HCT116 (cell line): ENCODE measurements around the gene DMKN. TPM values are rescaled to one million over a fixed set of nuclear protein-coding genes. Genes with fewer than 3 reads are reported as not detected.

ENCODE experiments used
- ATAC-seq: fragments of 200-7000 bp; cut with Tn5 transposase; 2 replicates; pipeline ENCODE4 v1.9.1; 2020; ENCODE audit warnings: mild to moderate bottlenecking, moderate library complexity
- BruUV-seq: library from RNA; stranded (reverse); fragments of 400-500 nt; replicated peaks from 2 replicates; lab custom pipeline; 2021; lab: Mats Ljungman, UMichigan
- CTCF ChIA-PET: fragments of 300-600 bp; sonication (Branson Sonifier 250); formaldehyde crosslinking; loops from one replicate; lab custom pipeline; 2021; ENCODE audit warnings: antibody characterized with exemption; lab: Charles Lee
- POLR2A ChIA-PET: fragments of 300-600, 350-600 bp; sonication (Branson Sonifier 250); formaldehyde crosslinking; loops from one replicate; lab custom pipeline; 2021; ENCODE audit warnings: antibody characterized with exemption; lab: Charles Lee
- RAD21 ChIA-PET, 2 experiments: fragments of 300-600 bp; sonication (Branson Sonifier 250); formaldehyde crosslinking; loops; one replicate each; lab custom pipeline; 2023; ENCODE audit warnings: low total read pairs in 2 of 2; ENCODE audit not compliant: uncharacterized antibody in 2 of 2, unreplicated experiment in 2 of 2, low non-redundant PET in 1 of 2; lab: Charles Lee
- DNase-seq: peaks from one replicate; pipeline ENCODE4 v3.0.0-alpha.2; 2010; ENCODE audit warnings: low read depth, low spot score
- H2AFZ ChIP-seq: fragments of 200-600 bp; shearing (Covaris generic), sonication (generic); 2 replicates; pipeline ENCODE4 v1.6.1; 2017; ENCODE audit warnings: low read depth, mixed run types, mixed read lengths, antibody characterized with exemption, low read length; ENCODE audit not compliant: poor library complexity, severe bottlenecking
- H3K27ac ChIP-seq: 2 replicates; pipeline ENCODE4 v1.5.1; 2012; ENCODE audit warnings: low read depth, low read length
- H3K27me3 ChIP-seq: fragments of 200-600 bp; sonication (generic); 2 replicates; pipeline ENCODE4 v1.6.1; 2016; ENCODE audit warnings: mixed run types, low read length, mixed read lengths; ENCODE audit not compliant: insufficient read depth
- H3K36me3 ChIP-seq, 2 experiments: fragments of 200-500 bp in 1 of 2; fragments of 200-600 bp in 1 of 2; sonication (Bioruptor generic) in 1 of 2; sonication (generic) in 1 of 2; 2 replicates each; pipeline versions ENCODE4 v1.5.1 to v1.6.1; 2014 to 2016; ENCODE audit warnings: low read length in 2 of 2, inconsistent platforms in 1 of 2, mixed read lengths in 1 of 2, mixed run types in 1 of 2; ENCODE audit not compliant: insufficient read depth in 2 of 2, control insufficient read depth in 1 of 2
- H3K4me1 ChIP-seq, 2 experiments: fragments of 200-600 bp in 1 of 2; sonication (generic) in 1 of 2; 2 replicates each; pipeline versions ENCODE4 v1.5.1 to v1.6.1; 2012 to 2017; ENCODE audit warnings: low read length in 2 of 2, inconsistent platforms in 1 of 2, mild to moderate bottlenecking in 1 of 2, mixed read lengths in 1 of 2, mixed run types in 1 of 2, moderate library complexity in 1 of 2; ENCODE audit not compliant: insufficient read depth in 2 of 2, control insufficient read depth in 1 of 2
- H3K4me2 ChIP-seq: fragments of 200-600 bp; sonication (generic); 2 replicates; pipeline ENCODE4 v1.6.1; 2017; ENCODE audit warnings: mixed run types, low read length, mixed read lengths
- H3K4me3 ChIP-seq, 2 experiments: fragments of 200-600 bp in 1 of 2; sonication (generic) in 1 of 2; replicated peaks in 1 of 2; 2 replicates each; pipeline ENCODE4 v1.5.1; 2011 to 2016; ENCODE audit warnings: low read length in 2 of 2, control low read depth in 1 of 2, low read depth in 1 of 2, mild to moderate bottlenecking in 1 of 2, mixed read lengths in 1 of 2, mixed run types in 1 of 2
- H3K79me2 ChIP-seq: fragments of 200-600 bp; sonication (generic); 2 replicates; pipeline ENCODE4 v1.6.1; 2017; ENCODE audit warnings: mild to moderate bottlenecking, mixed run types, low read length, moderate library complexity, mixed read lengths; ENCODE audit not compliant: insufficient read depth
- H3K9ac ChIP-seq: fragments of 200-600 bp; sonication (generic); 2 replicates; pipeline ENCODE4 v1.6.1; 2016; ENCODE audit warnings: low read length, mixed read lengths
- H3K9me2 ChIP-seq: fragments of 200-600 bp; sonication (generic), shearing (Covaris generic); 2 replicates; pipeline ENCODE4 v1.6.1; 2017; ENCODE audit warnings: mixed run types, mild to moderate bottlenecking, moderate library complexity; ENCODE audit not compliant: insufficient read depth
- H3K9me3 ChIP-seq, 2 experiments: fragments of 200-500 bp in 1 of 2; fragments of 200-600 bp in 1 of 2; sonication (Bioruptor generic) in 1 of 2; sonication (generic) in 1 of 2; 2 replicates each; pipeline ENCODE4 v1.6.1; 2014 to 2017; ENCODE audit warnings: low read length in 2 of 2, mixed read lengths in 2 of 2, inconsistent platforms in 1 of 2, low read depth in 1 of 2, mild to moderate bottlenecking in 1 of 2, mixed run types in 1 of 2, moderate library complexity in 1 of 2; ENCODE audit not compliant: control insufficient read depth in 1 of 2, insufficient read depth in 1 of 2
- H4K20me1 ChIP-seq: fragments of 200-600 bp; sonication (generic), shearing (Covaris generic); 2 replicates; pipeline ENCODE4 v1.6.1; 2017; ENCODE audit warnings: mixed run types, mild to moderate bottlenecking, moderate library complexity; ENCODE audit not compliant: insufficient read depth
- ATF3 ChIP-seq: IDR thresholded peaks from 2 replicates; pipeline ENCODE4 v1.6.1; 2012
- EZH2 ChIP-seq: fragments of 200-600 bp; sonication (generic); IDR thresholded peaks from 2 replicates; pipeline ENCODE4 v1.6.1; 2017; ENCODE audit warnings: antibody characterized with exemption, mixed run types
- FOSL1 ChIP-seq: IDR thresholded peaks from 2 replicates; pipeline ENCODE4 v1.6.1; 2012; ENCODE audit warnings: low read depth
- SIN3A ChIP-seq: IDR thresholded peaks from 2 replicates; pipeline ENCODE4 v1.6.1; 2012; ENCODE audit warnings: low read depth
- SRF ChIP-seq: IDR thresholded peaks from 2 replicates; pipeline ENCODE4 v1.6.1; 2012; ENCODE audit warnings: low read depth
- ZNF274 ChIP-seq: fragments of 200-500 bp; sonication (Bioruptor generic); IDR thresholded peaks from 2 replicates; pipeline ENCODE4 v1.6.1; 2014; ENCODE audit warnings: mild to moderate bottlenecking, low read depth, low read length, inconsistent platforms
- intact Hi-C: fragments of 100-400 bp; cut with micrococcal nuclease; formaldehyde crosslinking; loops from 2 replicates; pipeline ENCODE4 v1.10.0; 2022
- total RNA-seq: library from RNA; stranded (reverse); gene quantifications from one replicate; pipeline ENCODE4 v1.2.1, GENCODE V29; 2021; ENCODE audit not compliant: unreplicated experiment

DMKN gene
- total RNA-seq, 1 experiment from 2014 or later: 246 TPM

- Histone ChIP-seq H4K20me1 (no peaks in the 10 kb centered on the region), H3K36me3 (no peaks in the 10 kb centered on the region), H2AFZ (no peak overlapping the region), H3K27me3 (no peaks in the 10 kb centered on the region), H3K9me2 (no peaks in the 10 kb centered on the region), H3K9me3 (no peaks in the 10 kb centered on the region), H3K4me2 (no peak overlapping the region), H3K27ac (no peak overlapping the region), H3K4me1 (peaks cover 0 to 12% of the 10 kb centered on the region in 2 experiments; a peak in 1 of 4 replicates), H3K4me3 (no peak overlapping the region), H3K79me2 (no peaks in the 10 kb centered on the region), H3K9ac (no peak overlapping the region)
- TF ChIP-seq SRF (no peak), FOSL1 (no peak), ATF3 (no peak), ZNF274 (no peak), SIN3A (no peak)
- ChIA-PET RAD21 (no interaction called here), POLR2A (interaction anchor here (0.6 kb wide), 1 partner anchor 304 kb away, joined by 3 read pairs; no protein-coding TSS in a partner anchor), CTCF (no interaction called here)
- DNase-seq: no peak
- ATAC-seq: no peak
- intact Hi-C loops: no loop called here
- no TSS peak for BruUV-seq
These were observed 48.0 kb upstream of the DMKN start for GRCh38 chr19:35561436-35561835.

GRCh38 chr19:35560677-35561076 is 47.2 kb upstream of the DMKN start:
- H3K9ac ChIP-seq: no peak overlapping the region
- ChIA-PET POLR2A (interaction anchor here (0.6 kb wide), 1 partner anchor 303 kb away, joined by 3 read pairs; no protein-coding TSS in a partner anchor), RAD21 (no interaction called here), CTCF (no interaction called here)
- peaks cover 0 to 12% of the 10 kb centered on the region in 2 experiments; a peak in 2 of 4 replicates for H3K4me1 ChIP-seq
- H4K20me1 ChIP-seq: no peaks in the 10 kb centered on the region
- no peak for DNase-seq
- TF ChIP-seq ATF3: no peak
- TF ChIP-seq SIN3A: no peak
- TF ChIP-seq EZH2: no peak
- no peak overlapping the region for H3K4me3 ChIP-seq
- H3K27ac ChIP-seq: no peak overlapping the region
- no peaks in the 10 kb centered on the region for H3K9me2 ChIP-seq
- no peaks in the 10 kb centered on the region for H3K9me3 ChIP-seq
- no peaks in the 10 kb centered on the region for H3K36me3 ChIP-seq
- no peak for ATAC-seq
- H3K27me3 ChIP-seq: no peaks in the 10 kb centered on the region
- H3K4me2 ChIP-seq: no peak overlapping the region
- intact Hi-C loops: no loop called here
- no TSS peak for BruUV-seq
- H3K79me2 ChIP-seq: no peaks in the 10 kb centered on the region
- H2AFZ ChIP-seq: no peak overlapping the region
